ENCODE results near the gene QSER1.

DNA sequence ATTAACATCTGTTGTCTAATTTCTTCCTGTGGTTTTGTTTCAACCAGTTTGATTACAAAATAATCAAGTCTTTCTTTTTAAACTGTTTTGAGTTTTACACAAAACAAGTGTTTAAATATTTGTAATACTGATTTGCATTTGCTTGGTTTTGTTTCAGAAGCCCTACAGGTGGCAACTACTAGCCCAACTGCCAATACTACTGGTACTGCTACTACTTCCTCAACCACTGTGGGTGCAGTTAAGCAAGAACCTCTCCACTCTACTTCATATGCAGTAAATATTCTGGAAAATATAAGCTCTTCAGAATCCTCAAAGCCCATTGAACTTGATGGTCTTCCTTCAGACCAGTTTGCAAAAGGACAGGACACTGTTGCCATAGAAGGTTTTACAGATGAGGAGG lies 61.1 kb downstream of the QSER1 start:
- no peak for TF ChIP-seq EZH2 (IDR thresholded peaks at IDR 0.05; ENCODE audit: low read length)
- TF ChIP-seq, protein P1, sequence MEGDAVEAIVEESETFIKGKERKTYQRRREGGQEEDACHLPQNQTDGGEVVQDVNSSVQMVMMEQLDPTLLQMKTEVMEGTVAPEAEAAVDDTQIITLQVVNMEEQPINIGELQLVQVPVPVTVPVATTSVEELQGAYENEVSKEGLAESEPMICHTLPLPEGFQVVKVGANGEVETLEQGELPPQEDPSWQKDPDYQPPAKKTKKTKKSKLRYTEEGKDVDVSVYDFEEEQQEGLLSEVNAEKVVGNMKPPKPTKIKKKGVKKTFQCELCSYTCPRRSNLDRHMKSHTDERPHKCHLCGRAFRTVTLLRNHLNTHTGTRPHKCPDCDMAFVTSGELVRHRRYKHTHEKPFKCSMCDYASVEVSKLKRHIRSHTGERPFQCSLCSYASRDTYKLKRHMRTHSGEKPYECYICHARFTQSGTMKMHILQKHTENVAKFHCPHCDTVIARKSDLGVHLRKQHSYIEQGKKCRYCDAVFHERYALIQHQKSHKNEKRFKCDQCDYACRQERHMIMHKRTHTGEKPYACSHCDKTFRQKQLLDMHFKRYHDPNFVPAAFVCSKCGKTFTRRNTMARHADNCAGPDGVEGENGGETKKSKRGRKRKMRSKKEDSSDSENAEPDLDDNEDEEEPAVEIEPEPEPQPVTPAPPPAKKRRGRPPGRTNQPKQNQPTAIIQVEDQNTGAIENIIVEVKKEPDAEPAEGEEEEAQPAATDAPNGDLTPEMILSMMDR (optimal IDR thresholded peaks at IDR 0.05 in 1 of 3, IDR thresholded peaks at IDR 0.05 in 1 of 3, conservative IDR thresholded peaks at IDR 0.05 in 1 of 3; ENCODE audit: extremely low read depth in 1 of 3, insufficient read depth in 2 of 3, low read length in 3 of 3) = no peak

All from keratinocyte (primary cell).